Erythroblast (primary cell): ENCODE measurements around the gene LRRD1.
A peak's percentile ranks its signal among the peaks of the same experiment; 100 is the strongest.

Experiments used
- GATA1 ChIP-seq: IDR thresholded peaks from 2 replicates; pipeline ENCODE4 v1.6.1; 2011; ENCODE audit warnings: low read depth, mild to moderate bottlenecking, control low read depth, low read length, moderate library complexity
- POLR2A ChIP-seq: IDR thresholded peaks from 2 replicates; pipeline ENCODE4 v1.6.1; 2011; ENCODE audit warnings: mild to moderate bottlenecking, low read length

- TF ChIP-seq POLR2A (peak; percentile 81), GATA1 (no peak)
Observed at GRCh38 chr7:92135052-92135889, 43.7 kb downstream of the LRRD1 start.
